Measurements from ENCODE around the gene GLCE.
"Not testable (repeated sequence)": the region's sequence is repeated elsewhere in the genome, so short reads cannot be mapped to it uniquely, and the experiment has no call there.

Gene GLCE

GRCh38 chr15:69299943-69300588, 139.6 kb downstream of the GLCE start:
- no peak for DNase-seq (ENCODE audit: low read depth)

- not testable (repeated sequence) for DNase-seq (ENCODE audit: low read depth)
Observed at GRCh38 chr15:69301101-69301500, 140.7 kb downstream of the GLCE start.

GRCh38 chr15:69302087-69302486, 141.7 kb downstream of the GLCE start:
- not testable (repeated sequence) for DNase-seq (ENCODE audit: low read depth)

GRCh38 chr15:69302929-69303328, 142.5 kb downstream of the GLCE start:
- no peak for DNase-seq (ENCODE audit: low read depth)

- DNase-seq (ENCODE audit: low read depth) = no peak
Observed at GRCh38 chr15:69303337-69304181, 143.1 kb downstream of the GLCE start.

- DNase-seq (ENCODE audit: low read depth) = no peak
Observed at GRCh38 chr15:69304182-69304545, 143.7 kb downstream of the GLCE start.

GRCh38 chr15:69305204-69305931, 144.9 kb downstream of the GLCE start:
- no peak for DNase-seq (ENCODE audit: low read depth)

- DNase-seq (ENCODE audit: low read depth) = no peak
Observed at GRCh38 chr15:69305933-69306568, 145.6 kb downstream of the GLCE start.

GRCh38 chr15:69307939-69308338, 147.5 kb downstream of the GLCE start:
- no peak for DNase-seq (ENCODE audit: low read depth)

- no peak for DNase-seq (ENCODE audit: low read depth)
Observed at GRCh38 chr15:69308949-69309348, 148.5 kb downstream of the GLCE start.

- no peak for DNase-seq (ENCODE audit: low read depth)
Observed at GRCh38 chr15:69311319-69311721, 150.9 kb downstream of the GLCE start.

- no peak for DNase-seq (ENCODE audit: low read depth)
Observed at GRCh38 chr15:69313432-69314000, 153.1 kb downstream of the GLCE start.

GRCh38 chr15:69314131-69314530, 153.7 kb downstream of the GLCE start:
- no peak for DNase-seq (ENCODE audit: low read depth)

- no peak for DNase-seq (ENCODE audit: low read depth)
Observed at GRCh38 chr15:69314736-69315135, 154.3 kb downstream of the GLCE start.

GRCh38 chr15:69315402-69316110, 155.1 kb downstream of the GLCE start:
- DNase-seq (ENCODE audit: low read depth) = no peak

GRCh38 chr15:69316291-69316690, 155.9 kb downstream of the GLCE start:
- DNase-seq (ENCODE audit: low read depth) = no peak

- no peak for DNase-seq (ENCODE audit: low read depth)
Observed at GRCh38 chr15:69317392-69317841, 157.0 kb downstream of the GLCE start.

- DNase-seq (ENCODE audit: low read depth) = no peak
Observed at GRCh38 chr15:69318033-69318432, 157.6 kb downstream of the GLCE start.

- no peak for DNase-seq (ENCODE audit: low read depth)
Observed at GRCh38 chr15:69319384-69320375, 159.2 kb downstream of the GLCE start.

- DNase-seq (ENCODE audit: low read depth) = no peak
Observed at GRCh38 chr15:69320977-69321554, 160.6 kb downstream of the GLCE start.
